HG03521 (cell line): ENCODE data around the gene RGS14.
A peak's percentile ranks its signal among the peaks of the same experiment; 100 is the strongest.
"Not testable (repeated sequence)": the region's sequence is repeated elsewhere in the genome, so short reads cannot be mapped to it uniquely, and the experiment has no call there.

Experiments used
- ATAC-seq: cut with Tn5 transposase; IDR thresholded peaks from one replicate; pipeline ENCODE4 v1.9.1; 2021; ENCODE audit warnings: mild to moderate bottlenecking, moderate library complexity; ENCODE audit not compliant: unreplicated experiment

RGS14 gene

DNA sequence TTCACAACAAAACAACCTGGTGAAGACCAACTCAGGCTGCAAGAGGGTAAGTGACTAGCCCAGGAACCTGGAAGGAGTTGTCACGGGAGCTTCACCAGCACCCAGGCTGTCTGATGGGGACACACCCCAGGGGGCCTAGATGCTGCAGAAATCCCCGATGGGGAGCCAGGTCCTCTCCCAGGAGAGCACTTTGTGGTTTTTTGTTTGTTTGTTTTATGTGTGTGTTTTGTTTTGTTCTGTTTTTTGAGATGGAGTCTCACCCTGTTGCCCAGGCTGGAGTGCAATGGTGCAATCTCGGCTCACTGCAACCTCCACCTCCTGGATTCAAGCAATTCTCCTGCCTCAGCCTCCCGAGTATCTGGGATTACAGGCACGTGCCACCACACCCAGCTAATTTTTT is 17.8 kb downstream of the RGS14 start:
- ATAC-seq, result not testable (repeated sequence)

DNA sequence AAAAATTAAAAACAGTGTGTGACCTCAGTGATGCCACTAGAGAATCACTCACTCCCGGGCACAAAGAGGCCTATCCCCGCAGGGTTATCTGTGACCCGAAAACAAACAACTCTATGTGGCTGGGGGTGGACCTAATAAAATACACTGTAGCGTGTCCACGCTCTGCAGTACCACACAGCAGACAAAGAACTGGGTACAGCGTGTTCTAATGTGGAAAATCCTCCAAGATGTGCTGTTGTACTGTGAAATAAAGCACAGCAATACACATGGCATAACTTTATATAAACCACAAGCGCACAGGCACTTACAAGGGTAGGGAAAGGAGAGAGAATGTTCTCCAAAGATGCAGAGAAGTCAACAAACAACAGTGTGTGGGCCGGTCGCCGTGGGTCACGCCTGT is 18.4 kb downstream of the RGS14 start:
- ATAC-seq, result no peak

DNA sequence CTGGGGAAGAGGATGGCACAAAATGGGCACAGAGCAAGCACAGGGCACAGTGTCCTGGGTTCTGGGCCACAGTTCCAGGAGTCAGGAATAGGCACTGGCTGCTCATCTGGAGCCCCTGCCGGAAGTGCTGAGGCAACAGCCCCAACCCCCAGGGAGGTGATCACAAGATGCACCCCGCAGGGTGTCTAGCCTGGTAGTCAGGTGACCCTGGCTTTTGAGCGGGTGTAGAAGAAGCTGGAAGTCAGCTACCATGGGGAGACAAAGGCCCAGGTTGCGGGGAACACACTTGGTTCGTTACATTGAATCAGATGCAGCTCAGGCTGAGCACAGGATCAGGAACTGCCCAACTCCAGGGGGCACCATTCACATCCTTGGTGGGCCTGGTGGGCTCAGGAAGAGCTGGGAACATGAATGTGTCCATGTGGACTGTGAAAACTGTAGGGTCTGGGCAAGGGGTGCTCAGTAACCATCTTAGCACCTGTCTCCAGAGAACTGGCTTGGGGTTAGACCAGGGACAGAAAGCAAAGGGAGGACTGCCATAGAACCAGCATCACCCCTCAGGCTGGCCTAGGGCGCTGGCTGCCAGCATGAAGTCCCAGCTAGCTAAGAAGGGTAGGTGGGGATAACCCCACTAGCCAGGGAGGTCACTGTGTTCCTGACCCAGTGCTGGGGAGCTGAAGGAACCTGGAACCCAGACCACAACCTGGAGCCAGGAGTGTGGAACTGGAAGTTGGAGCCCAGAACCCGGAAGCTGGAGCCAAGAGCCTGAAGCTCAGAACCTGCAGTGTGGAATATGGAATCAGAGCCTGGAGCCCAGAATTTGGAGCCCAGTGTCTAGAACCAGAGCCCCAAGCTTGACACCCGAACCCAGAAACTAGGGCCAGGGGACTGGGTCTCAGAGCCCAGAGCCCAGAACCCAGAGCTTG is 20.4 kb downstream of the RGS14 start:
- ATAC-seq, result no peak

DNA sequence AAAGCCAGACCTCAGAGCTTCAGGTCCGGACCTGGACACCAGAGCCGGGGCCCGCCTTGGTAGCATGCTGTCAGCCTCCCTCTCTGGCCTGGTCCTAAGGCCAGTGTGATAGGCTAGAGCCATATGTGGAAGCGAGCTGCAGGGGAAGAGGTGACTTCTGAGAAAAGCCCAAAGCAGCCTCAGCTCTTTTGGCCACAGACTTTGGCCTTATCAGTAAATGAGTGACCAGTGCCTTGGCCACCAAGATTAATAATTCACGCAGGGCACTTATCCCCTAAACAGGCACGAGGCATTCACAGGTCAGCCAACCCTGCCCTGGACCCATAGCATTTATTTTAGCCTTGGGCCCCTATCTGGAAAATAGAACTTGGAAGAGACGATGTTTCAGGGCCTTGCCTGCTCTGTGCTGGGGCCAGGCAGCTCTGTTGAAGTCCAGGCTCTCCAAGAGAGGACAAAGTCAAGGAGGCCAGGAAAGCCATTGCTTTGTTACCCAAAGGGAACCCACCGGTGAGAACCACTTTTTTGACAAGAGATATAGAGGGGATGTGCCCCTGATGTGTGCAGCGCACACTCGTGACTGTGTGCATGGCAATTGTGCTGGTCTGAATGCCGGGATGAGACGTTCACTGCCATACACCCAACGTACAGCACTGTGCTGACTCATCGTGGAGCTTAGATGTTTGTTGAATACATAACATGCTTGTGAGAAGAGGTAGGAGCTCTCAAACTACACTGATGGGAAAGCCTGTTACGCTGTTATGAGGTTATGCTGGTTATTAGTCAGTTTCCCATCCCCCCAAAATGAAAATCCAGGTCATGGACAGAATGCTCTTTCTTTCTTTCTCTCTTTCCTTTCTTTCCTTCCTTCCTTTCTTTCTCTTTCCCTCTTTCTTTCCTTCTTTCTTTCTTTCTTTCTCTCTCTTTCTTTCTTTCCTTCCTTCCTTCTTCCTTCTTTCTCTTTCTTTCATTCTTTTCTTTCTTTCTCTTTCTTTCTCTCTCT is 21.5 kb downstream of the RGS14 start:
- no peak for ATAC-seq

DNA sequence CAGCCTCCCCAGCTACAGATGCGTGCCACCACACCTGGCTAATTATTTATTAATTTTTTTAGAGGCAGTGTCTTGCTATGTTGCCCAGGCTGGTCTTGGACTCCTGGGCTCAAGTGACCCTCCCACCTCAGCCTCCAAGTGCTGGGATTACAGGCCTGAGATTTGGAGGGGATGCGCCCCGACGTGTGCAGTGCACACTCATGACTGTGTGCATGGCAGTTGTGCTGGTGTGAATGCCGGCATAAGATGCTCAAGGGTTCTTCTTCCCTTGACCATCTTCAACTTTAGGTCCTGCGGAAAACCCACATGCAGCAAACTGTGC is 23.0 kb downstream of the RGS14 start:
- no peak for ATAC-seq

DNA sequence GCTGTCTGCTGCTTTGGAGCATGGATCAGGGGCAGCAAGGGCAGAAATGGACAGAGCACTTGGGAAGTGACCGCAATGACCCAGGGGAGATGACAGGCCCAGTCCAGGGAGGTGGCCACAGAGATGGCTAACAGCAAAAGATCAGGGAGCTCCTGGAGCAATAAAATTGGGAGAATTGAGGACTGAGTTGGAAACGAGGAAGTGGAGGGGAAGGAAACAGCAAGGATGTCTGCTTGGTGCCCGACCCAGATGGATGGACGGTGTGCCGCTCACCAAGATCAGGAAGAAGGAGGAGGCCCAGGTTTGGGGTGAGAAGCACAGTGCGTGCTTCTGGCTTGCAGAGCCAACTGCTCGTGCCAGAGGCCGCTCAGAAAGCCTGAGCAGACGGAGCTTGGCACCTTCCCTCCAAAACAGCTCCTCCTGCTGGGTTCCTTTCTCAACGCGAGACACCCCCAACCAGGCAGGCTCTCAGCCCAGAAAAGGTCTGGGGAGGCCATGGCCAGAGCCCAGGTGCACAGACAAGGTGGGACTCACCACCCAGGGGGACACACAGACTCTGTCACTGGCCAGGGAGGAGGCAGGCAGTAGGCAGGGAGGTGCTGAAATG is 24.8 kb downstream of the RGS14 start:
- no peak for ATAC-seq

DNA sequence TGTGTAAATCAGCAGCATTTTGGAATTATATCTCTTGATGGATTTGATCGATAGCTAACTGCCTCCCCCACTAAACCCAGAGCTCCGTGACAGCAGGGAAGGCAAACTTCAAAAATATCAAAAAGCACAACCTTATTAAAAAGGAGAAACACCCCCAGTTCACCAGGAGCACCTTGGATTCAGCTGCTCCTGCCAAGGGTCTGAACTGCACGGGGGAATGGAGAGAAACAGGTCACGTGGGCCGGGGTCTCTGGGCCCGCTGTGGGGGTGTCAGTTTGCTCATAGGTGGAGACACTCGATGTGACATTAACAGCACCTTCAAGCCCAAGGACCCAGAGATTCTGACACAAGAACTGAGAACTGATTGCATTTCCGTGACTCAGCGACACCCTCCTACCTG is 25.5 kb downstream of the RGS14 start:
- ATAC-seq, result no peak

DNA sequence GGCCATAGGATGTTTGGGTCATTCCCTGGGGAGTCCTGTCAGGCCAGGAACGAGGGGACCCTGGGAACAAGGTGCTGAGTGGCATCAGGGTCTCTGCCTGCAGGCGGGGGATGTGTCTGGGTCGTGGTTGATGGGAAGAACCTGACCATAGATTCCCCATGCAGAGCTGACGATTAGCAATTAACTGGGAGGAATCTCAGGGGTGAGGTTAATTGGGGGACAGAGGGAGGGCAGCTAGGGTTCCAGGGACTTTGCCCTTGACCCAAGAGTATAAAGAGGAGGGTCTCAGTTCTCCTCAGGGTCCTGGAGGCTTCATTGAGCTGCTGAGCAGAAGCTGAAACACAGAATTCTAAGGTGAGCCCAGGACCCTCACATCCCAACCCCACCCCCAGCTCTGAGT is 26.4 kb downstream of the RGS14 start, which contains the start of gene SLC34A1:
Gene SLC34A1 (plus strand): TSS at position 301 of the 400 bp plus-strand sequence. CDS start 1,308 bp downstream, outside the sequence.
- ATAC-seq, result no peak

DNA sequence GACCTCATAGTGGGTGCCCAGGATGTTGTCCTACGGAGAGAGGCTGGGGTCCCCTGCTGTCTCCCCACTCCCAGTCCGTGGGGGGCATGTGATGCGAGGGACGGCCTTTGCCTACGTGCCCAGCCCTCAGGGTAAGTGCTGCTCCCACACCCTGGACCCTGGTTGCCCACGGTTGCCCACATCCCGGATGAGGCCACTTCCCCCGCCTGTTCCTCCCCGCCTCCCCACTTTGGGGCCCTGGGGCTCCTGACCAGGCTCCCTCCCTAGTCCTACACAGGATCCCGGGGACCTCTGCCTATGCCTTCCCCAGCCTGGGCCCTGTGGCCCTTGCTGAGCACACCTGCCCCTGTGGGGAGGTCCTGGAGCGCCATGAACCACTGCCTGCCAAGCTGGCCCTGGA is 28.0 kb downstream of the RGS14 start:
- no peak for ATAC-seq

DNA sequence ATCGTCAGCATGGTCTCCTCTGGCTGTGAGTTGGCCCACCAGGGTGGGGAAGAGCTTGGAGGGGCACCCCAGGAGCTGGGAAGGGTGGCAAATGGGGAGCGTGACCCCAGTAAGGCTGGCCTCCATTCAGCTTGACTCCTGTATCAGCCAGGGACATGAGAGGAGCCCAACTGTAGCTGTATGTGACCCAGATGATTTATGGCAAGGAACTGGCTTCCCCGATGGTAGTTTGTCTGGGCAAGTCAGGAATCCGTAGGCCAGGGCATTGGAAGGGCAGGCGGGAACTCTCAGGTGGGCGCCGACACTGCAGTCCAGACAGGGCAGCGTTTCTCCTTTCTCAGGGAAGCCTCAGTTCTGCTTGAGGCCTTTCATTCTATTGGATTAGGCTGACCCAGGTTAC is 28.8 kb downstream of the RGS14 start:
- ATAC-seq, result no peak

DNA sequence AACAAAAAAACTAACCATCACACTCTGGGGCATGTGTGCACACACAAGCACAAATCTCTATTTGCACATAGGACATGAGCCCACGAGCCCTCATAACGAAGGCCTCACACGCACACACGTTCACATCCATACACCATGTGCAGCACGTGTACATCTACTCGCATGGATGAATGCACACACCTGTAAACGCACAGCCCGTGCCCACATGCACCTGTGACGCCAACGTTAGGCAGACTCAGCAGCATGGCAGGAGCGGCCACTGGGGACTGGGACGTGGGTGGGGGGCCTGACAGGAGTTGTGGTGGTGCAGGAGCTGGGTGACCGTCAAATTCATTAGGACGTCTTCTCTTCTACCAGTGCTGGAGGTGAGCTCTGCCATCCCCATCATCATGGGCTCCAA is 29.7 kb downstream of the RGS14 start:
- no peak for ATAC-seq

DNA sequence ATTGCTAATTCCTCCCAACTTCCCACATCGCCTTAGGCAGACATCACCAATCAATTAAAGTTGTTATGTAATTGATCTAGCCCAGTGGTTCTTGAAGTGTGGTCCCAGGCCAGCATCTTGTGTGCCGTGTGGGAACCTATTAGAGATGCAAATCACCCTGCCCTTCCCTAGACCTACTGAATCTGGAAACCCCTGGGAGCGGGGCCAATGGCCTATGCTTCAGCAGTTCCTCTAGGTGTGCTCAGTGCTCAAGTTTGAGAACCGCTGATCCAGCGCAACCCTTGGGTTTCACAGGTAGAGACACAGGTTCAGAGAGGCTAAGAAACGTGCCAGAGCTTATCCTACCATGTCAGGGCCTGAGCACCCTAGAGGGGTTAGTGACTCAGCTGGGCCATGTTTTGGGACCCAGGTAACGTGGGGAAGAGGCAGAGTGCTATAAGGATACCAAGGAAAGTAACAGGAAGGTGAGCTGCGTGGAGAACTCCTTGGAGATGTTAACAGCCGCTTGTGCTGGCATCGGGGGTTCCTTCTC is 30.9 kb downstream of the RGS14 start:
- no peak for ATAC-seq

DNA sequence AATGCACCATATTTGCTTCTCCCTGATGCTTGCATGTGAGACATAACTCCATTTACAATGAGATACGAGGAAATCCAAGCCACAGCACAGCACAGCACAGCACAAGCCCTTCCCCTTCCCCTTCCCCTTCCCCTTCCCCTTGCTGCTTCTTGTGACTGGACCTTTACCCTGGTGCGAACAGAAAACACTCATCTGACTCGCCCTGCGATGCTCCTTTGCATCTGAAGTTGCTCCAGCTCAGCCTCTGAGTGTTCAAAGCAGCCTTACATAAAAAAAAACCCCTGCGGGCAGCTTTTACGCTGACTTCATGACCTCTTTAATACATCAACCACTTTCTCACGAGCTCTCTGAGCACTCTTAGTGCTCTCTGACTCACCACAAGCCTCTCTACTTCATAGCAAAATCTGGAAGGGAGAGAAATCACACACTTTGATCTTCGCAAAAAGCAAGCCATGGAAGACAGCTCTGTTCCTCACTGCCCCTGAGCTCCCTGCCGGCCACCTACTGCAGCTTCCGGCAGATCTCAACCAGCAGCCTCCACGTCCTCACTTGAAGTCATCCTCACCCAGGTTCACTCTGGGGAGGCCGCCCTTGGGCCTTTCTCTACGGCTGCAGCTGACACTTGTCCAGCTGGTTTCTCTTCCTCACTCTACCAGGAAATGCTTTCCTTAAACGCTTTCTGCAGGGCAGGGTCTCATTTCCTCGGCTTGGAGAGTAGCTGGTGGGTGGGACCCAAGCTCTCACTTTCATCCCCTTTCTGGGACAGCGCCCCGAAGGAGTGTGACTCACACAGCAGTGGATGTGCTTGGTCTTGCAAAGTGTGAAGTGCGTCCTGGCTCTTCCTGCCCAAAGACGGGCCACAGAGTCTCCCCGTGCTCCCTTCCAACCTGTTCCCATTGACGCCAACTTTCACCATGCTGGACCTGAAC is 31.8 kb downstream of the RGS14 start:
- ATAC-seq, result no peak

DNA sequence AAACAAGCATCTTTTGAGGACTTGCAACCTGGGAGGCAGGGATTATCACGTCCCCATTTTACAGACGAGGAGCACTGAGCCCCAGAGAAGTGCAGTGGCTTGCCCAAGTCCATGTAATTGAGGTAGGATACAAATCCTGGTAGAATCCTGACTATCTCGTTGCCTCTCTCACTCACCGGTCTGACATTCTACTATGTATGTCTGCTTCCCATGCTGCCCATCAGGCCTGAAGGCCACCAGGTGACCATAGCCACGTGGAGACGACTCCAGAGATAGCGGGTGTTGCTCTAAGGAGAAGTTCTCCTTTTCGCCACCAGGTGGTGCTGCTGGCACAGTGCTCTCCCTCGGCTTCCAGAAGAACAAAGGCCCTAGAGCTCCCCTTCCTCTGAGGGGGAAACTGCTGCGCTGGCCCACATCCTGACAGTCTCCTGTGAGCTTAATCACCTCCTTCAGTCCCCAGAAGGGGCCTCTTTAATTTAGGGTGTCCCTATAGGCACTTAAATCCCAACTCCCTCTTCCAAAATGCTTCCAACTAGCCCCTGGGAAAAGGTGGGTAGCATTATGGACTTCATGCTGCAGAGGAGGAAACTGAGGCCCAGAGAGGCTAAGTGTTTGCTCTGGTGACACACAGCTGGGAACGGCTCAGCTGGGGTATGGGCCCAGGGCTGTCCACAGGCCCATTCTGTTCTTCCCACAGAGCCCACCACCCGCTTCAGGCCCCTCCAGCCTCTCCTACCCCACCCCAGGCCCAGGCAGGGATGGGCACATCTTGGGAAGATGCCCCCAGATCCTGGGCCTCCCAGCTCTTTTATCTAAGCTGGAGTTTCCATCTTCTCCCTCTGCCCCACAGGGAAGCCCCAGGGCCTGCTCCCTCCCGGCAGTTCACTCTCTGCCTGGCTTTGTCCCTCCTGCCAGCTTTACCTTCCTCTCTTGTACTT is 32.9 kb downstream of the RGS14 start:
- peak; percentile 56 for ATAC-seq

DNA sequence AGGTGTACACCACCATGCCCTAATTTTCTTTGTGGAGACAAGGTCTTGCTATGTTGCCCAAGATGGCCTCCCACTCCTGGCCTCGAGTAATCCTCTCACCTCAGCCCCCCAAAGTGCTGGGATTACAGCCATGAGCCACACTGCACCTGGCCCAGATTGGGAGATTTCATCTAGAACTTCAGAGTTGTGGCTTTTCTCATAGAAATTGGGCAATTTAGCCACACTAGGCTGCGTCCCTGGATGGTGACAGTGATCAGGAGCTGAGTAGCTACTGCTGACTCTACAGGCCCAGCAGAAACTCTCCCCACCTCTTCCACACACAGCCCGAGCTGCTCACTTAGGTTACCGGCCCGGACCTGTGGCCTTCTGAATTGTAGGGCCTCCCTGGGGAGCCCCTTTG is 35.0 kb downstream of the RGS14 start:
- ATAC-seq, result no peak

DNA sequence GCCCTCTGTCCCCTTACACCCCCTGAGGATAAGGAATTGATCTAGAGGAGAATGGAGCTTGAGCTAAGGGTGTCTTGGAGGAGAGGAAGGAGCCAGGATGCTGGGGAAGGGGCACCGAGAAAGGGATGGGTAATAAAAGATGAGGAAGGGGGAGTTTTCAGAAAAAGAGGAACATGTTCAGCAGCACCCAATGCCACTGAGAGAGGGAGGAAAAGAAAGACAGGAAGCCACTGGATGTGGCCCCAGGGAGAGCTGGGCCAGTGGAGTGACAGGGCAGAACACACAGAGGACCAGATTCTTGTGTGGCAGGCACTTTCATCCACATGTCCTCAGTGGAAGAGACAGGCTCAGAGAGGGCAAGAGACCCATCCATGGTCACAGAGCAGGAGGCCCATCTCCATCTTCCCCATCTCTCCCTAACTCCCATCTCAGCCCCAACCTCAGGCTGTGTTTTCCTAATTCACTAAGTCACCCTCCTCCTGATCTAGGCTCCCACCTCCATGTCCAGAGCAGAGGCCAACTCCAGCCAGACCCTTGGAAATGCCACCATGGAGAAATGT is 35.6 kb downstream of the RGS14 start:
- no peak for ATAC-seq

DNA sequence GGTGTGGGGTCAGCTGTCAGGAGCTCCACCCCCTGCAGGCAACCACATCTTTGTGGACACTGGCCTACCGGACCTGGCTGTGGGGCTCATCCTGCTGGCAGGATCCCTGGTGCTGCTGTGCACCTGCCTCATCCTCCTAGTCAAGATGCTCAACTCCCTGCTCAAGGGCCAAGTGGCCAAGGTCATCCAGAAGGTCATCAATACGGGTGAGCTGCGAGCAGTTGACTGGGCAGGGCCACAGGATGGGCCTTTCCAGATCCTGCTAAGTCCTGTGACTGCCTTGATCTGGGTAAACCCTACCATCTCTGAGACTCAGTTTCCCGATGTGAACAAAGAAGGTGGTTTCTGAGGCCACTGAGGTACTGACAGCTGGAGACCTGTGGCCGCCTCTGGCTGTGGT is 36.3 kb downstream of the RGS14 start:
- no peak for ATAC-seq

DNA sequence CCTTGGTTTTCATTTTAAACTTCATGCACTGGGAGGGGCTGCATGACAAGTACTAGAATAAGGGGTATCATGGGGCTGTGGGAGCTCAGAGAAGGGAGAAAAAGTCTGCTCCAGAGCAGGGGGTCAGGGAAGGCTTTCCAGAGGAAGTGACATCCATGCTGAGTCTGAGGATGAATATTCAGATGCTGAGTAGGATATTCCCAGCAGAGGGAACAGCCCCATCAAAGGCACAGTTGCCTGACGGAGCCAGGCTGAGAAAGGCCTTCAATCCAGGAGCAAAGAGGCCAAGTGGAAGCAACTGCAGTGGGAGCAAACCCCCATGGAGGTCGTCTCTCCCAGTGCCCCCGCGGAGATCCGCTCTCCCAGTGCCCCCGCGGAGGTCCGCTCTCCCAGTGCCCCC is 38.4 kb downstream of the RGS14 start:
- ATAC-seq, result no peak

DNA sequence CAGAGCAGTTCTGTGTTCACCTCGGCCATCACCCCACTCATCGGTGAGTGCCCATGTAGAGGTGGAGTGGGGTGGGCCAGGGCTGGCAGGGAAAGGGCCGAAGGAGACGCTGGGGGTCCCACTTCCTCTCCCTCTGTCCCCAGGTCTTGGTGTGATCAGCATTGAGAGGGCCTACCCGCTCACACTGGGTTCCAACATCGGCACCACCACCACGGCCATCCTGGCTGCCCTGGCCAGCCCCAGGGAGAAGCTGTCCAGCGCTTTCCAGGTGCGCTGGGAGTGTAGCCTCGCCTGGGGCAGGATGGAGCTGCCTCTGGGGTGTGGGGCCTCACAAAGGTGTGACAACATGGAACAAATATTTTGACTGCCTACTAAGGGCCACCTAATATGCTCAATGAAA is 39.1 kb downstream of the RGS14 start:
- no peak for ATAC-seq
